Measurements from ENCODE around the gene FHIT. TPM values are rescaled to one million over a fixed set of nuclear protein-coding genes. Genes with fewer than 3 reads are reported as not detected.

Gene FHIT
- polyA plus RNA-seq, 1 donor: 35.8 TPM

GRCh38 chr3:59802045-59802444 is 1449.2 kb downstream of the FHIT start:
- 67% methylated on average over 1 of the region's 2 CpGs for WGBS (ENCODE audit: insufficient coverage, low lambda C conversion rate)
- Histone ChIP-seq H3K9me3 (ENCODE audit: control insufficient read depth, low read depth, low read length) (no peaks in the 10 kb centered on the region), H3K36me3 (ENCODE audit: control insufficient read depth, insufficient read depth, low read length) (no peaks in the 10 kb centered on the region), H3K27ac (ENCODE audit: low read length) (no peak overlapping the region), H3K27me3 (ENCODE audit: control insufficient read depth, insufficient read depth, low read length) (no peaks in the 10 kb centered on the region), H3K4me3 (ENCODE audit: low read length) (no peak overlapping the region), H3K4me1 (ENCODE audit: control insufficient read depth, insufficient read depth, low read length) (no peaks in the 10 kb centered on the region)
- no peak for DNase-seq

- Histone ChIP-seq H3K36me3 (ENCODE audit: control insufficient read depth, insufficient read depth, low read length) (no peaks in the 10 kb centered on the region), H3K4me3 (ENCODE audit: low read length) (no peak overlapping the region), H3K27ac (ENCODE audit: low read length) (no peak overlapping the region), H3K4me1 (ENCODE audit: control insufficient read depth, insufficient read depth, low read length) (no peaks in the 10 kb centered on the region), H3K9me3 (ENCODE audit: control insufficient read depth, low read depth, low read length) (no peaks in the 10 kb centered on the region), H3K27me3 (ENCODE audit: control insufficient read depth, insufficient read depth, low read length) (no peaks in the 10 kb centered on the region)
- DNase-seq: no peak
- WGBS (ENCODE audit: insufficient coverage, low lambda C conversion rate): no CpG with 5 or more reads among the region's 2 CpGs
These were observed 1450.8 kb downstream of the FHIT start for GRCh38 chr3:59800481-59800880.

GRCh38 chr3:59798372-59799086 is 1452.7 kb downstream of the FHIT start:
- Histone ChIP-seq H3K9me3 (ENCODE audit: control insufficient read depth, low read depth, low read length) (no peaks in the 10 kb centered on the region), H3K4me1 (ENCODE audit: control insufficient read depth, insufficient read depth, low read length) (no peaks in the 10 kb centered on the region), H3K36me3 (ENCODE audit: control insufficient read depth, insufficient read depth, low read length) (no peaks in the 10 kb centered on the region), H3K27me3 (ENCODE audit: control insufficient read depth, insufficient read depth, low read length) (no peaks in the 10 kb centered on the region), H3K27ac (ENCODE audit: low read length) (no peak overlapping the region), H3K4me3 (ENCODE audit: low read length) (no peak overlapping the region)
- no peak for DNase-seq
- WGBS (ENCODE audit: insufficient coverage, low lambda C conversion rate): 60% methylated on average over 1 of the region's 6 CpGs

GRCh38 chr3:59797533-59797932 is 1453.7 kb downstream of the FHIT start:
- Histone ChIP-seq H3K36me3 (ENCODE audit: control insufficient read depth, insufficient read depth, low read length) (no peaks in the 10 kb centered on the region), H3K9me3 (ENCODE audit: control insufficient read depth, low read depth, low read length) (no peaks in the 10 kb centered on the region), H3K4me3 (ENCODE audit: low read length) (no peak overlapping the region), H3K27ac (ENCODE audit: low read length) (no peak overlapping the region), H3K27me3 (ENCODE audit: control insufficient read depth, insufficient read depth, low read length) (no peaks in the 10 kb centered on the region), H3K4me1 (ENCODE audit: control insufficient read depth, insufficient read depth, low read length) (no peaks in the 10 kb centered on the region)
- no peak for DNase-seq
- WGBS (ENCODE audit: insufficient coverage, low lambda C conversion rate): 95% methylated on average over 4 of the region's 5 CpGs

GRCh38 chr3:59796456-59796855 is 1454.8 kb downstream of the FHIT start:
- no peaks in the 10 kb centered on the region for H3K36me3 ChIP-seq (ENCODE audit: control insufficient read depth, insufficient read depth, low read length)
- no peaks in the 10 kb centered on the region for H3K27me3 ChIP-seq (ENCODE audit: control insufficient read depth, insufficient read depth, low read length)
- H3K9me3 ChIP-seq (ENCODE audit: control insufficient read depth, low read depth, low read length): no peaks in the 10 kb centered on the region
- WGBS (ENCODE audit: insufficient coverage, low lambda C conversion rate): 100% methylated on average over 1 of the region's 2 CpGs
- H3K27ac ChIP-seq (ENCODE audit: low read length): no peak overlapping the region
- no peaks in the 10 kb centered on the region for H3K4me1 ChIP-seq (ENCODE audit: control insufficient read depth, insufficient read depth, low read length)
- DNase-seq: no peak
- H3K4me3 ChIP-seq (ENCODE audit: low read length): no peak overlapping the region

- Histone ChIP-seq H3K4me1 (ENCODE audit: control insufficient read depth, insufficient read depth, low read length) (no peaks in the 10 kb centered on the region), H3K9me3 (ENCODE audit: control insufficient read depth, low read depth, low read length) (no peaks in the 10 kb centered on the region), H3K36me3 (ENCODE audit: control insufficient read depth, insufficient read depth, low read length) (no peaks in the 10 kb centered on the region), H3K4me3 (ENCODE audit: low read length) (no peak overlapping the region), H3K27ac (ENCODE audit: low read length) (no peak overlapping the region), H3K27me3 (ENCODE audit: control insufficient read depth, insufficient read depth, low read length) (no peaks in the 10 kb centered on the region)
- 100% methylated on average over 1 of the region's 7 CpGs for WGBS (ENCODE audit: insufficient coverage, low lambda C conversion rate)
- DNase-seq: no peak
These were observed 1455.5 kb downstream of the FHIT start for GRCh38 chr3:59795756-59796155.

GRCh38 chr3:59793976-59794375 is 1457.3 kb downstream of the FHIT start:
- Histone ChIP-seq H3K27ac (ENCODE audit: low read length) (no peak overlapping the region), H3K9me3 (ENCODE audit: control insufficient read depth, low read depth, low read length) (no peaks in the 10 kb centered on the region), H3K4me3 (ENCODE audit: low read length) (no peak overlapping the region), H3K36me3 (ENCODE audit: control insufficient read depth, insufficient read depth, low read length) (no peaks in the 10 kb centered on the region), H3K4me1 (ENCODE audit: control insufficient read depth, insufficient read depth, low read length) (no peaks in the 10 kb centered on the region), H3K27me3 (ENCODE audit: control insufficient read depth, insufficient read depth, low read length) (no peaks in the 10 kb centered on the region)
- no peak for DNase-seq
- WGBS (ENCODE audit: insufficient coverage, low lambda C conversion rate): 100% methylated on average over 1 of the region's 12 CpGs

- no peak overlapping the region for H3K4me3 ChIP-seq (ENCODE audit: low read length)
- no CpG with 5 or more reads among the region's 3 CpGs for WGBS (ENCODE audit: insufficient coverage, low lambda C conversion rate)
- H3K27ac ChIP-seq (ENCODE audit: low read length): no peak overlapping the region
- DNase-seq: no peak
- no peaks in the 10 kb centered on the region for H3K4me1 ChIP-seq (ENCODE audit: control insufficient read depth, insufficient read depth, low read length)
- no peaks in the 10 kb centered on the region for H3K36me3 ChIP-seq (ENCODE audit: control insufficient read depth, insufficient read depth, low read length)
- H3K9me3 ChIP-seq (ENCODE audit: control insufficient read depth, low read depth, low read length): no peaks in the 10 kb centered on the region
- no peaks in the 10 kb centered on the region for H3K27me3 ChIP-seq (ENCODE audit: control insufficient read depth, insufficient read depth, low read length)
These were observed 1459.4 kb downstream of the FHIT start for GRCh38 chr3:59791774-59792308.

GRCh38 chr3:59790241-59790640 is 1461.0 kb downstream of the FHIT start:
- no peaks in the 10 kb centered on the region for H3K4me1 ChIP-seq (ENCODE audit: control insufficient read depth, insufficient read depth, low read length)
- no peak overlapping the region for H3K27ac ChIP-seq (ENCODE audit: low read length)
- no peak overlapping the region for H3K4me3 ChIP-seq (ENCODE audit: low read length)
- DNase-seq: no peak
- no peaks in the 10 kb centered on the region for H3K27me3 ChIP-seq (ENCODE audit: control insufficient read depth, insufficient read depth, low read length)
- no peaks in the 10 kb centered on the region for H3K9me3 ChIP-seq (ENCODE audit: control insufficient read depth, low read depth, low read length)
- no peaks in the 10 kb centered on the region for H3K36me3 ChIP-seq (ENCODE audit: control insufficient read depth, insufficient read depth, low read length)
- no CpG with 5 or more reads among the region's 1 CpG for WGBS (ENCODE audit: insufficient coverage, low lambda C conversion rate)

GRCh38 chr3:59788801-59789200 is 1462.5 kb downstream of the FHIT start:
- DNase-seq: no peak
- no CpG with 5 or more reads among the region's 4 CpGs for WGBS (ENCODE audit: insufficient coverage, low lambda C conversion rate)
- Histone ChIP-seq H3K27ac (ENCODE audit: low read length) (no peak overlapping the region), H3K4me3 (ENCODE audit: low read length) (no peak overlapping the region), H3K27me3 (ENCODE audit: control insufficient read depth, insufficient read depth, low read length) (no peaks in the 10 kb centered on the region), H3K4me1 (ENCODE audit: control insufficient read depth, insufficient read depth, low read length) (no peaks in the 10 kb centered on the region), H3K36me3 (ENCODE audit: control insufficient read depth, insufficient read depth, low read length) (no peaks in the 10 kb centered on the region), H3K9me3 (ENCODE audit: control insufficient read depth, low read depth, low read length) (no peaks in the 10 kb centered on the region)

GRCh38 chr3:59788133-59788532 is 1463.1 kb downstream of the FHIT start:
- no peaks in the 10 kb centered on the region for H3K4me1 ChIP-seq (ENCODE audit: control insufficient read depth, insufficient read depth, low read length)
- H3K27ac ChIP-seq (ENCODE audit: low read length): no peak overlapping the region
- DNase-seq: no peak
- H3K9me3 ChIP-seq (ENCODE audit: control insufficient read depth, low read depth, low read length): no peaks in the 10 kb centered on the region
- no peaks in the 10 kb centered on the region for H3K36me3 ChIP-seq (ENCODE audit: control insufficient read depth, insufficient read depth, low read length)
- no peaks in the 10 kb centered on the region for H3K27me3 ChIP-seq (ENCODE audit: control insufficient read depth, insufficient read depth, low read length)
- H3K4me3 ChIP-seq (ENCODE audit: low read length): no peak overlapping the region
- WGBS (ENCODE audit: insufficient coverage, low lambda C conversion rate): 100% methylated on average over 1 of the region's 3 CpGs

Data from large intestine (tissue), 3 donors.